CD4-positive, alpha-beta T cell treated with Interleukin-15 for 1 hour (primary cell): ENCODE data around the gene LMF2.
A peak's percentile ranks its signal among the peaks of the same experiment; 100 is the strongest.

Source experiments
- DNase-seq: peaks from one replicate; pipeline ENCODE4 v3.0.0-alpha.2; 2020

LMF2 gene

GRCh38 chr22:50481045-50481439 lies 26.5 kb downstream of the LMF2 start:
- no peak for DNase-seq

DNA sequence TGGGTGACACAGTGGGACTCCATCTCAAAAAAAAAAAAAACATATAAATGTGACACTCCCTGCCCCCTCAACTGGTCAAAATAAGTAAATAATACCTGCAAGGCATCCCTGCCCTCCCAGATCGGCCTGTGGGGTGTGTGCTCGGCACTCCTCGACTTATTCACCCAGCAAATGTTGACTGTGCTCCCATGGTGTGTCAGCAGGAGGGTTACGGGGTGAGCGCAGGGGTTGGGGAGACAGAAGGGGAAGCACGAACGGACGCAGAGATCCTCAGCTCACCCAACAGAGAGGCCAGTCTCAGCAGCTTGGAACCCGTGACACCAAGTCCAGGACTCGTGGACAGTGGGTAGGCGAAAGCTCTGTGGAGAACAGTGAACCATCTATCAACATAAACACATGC lies 27.8 kb downstream of the LMF2 start:
- DNase-seq: no peak

GRCh38 chr22:50477923-50478322 lies 29.6 kb downstream of the LMF2 start:
- DNase-seq: no peak

DNA sequence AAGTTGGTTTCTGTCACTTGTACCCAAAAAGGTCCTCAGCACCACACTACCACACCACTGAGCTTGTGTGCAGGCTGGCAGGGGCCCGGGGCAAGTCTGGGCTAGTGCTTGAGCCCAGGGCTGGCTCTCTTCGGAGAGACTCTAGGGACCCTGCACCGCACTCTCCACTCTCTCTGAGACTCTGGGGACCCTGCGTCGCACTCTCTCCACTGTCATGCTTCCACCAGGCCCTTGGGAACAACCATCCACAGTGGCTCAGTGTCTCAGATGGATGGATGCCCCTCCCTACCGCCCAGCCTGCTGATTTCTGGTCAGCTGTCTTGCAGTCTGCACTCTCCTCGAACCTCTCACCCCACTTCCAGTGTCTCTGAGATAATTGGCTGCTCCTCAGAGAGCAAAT lies 30.6 kb downstream of the LMF2 start:
- DNase-seq: no peak

DNA sequence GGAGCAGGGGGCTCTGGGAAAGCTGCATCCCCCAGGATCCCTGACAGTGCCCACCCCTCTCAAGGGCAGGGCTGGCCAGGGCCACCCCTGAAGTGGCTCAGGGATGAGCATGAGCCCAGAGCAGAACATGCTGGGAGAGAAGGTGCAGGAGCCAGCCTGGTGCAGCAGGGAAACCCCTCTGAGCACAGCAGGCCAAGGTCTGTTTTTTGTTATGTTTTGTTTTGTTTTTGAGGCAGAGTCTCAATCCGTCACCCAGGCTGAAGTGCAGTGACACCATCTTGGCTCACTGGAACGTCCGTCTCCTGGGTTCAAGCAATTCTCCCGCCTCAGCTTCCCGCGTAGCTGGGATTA lies 31.9 kb downstream of the LMF2 start:
- no peak for DNase-seq

DNA sequence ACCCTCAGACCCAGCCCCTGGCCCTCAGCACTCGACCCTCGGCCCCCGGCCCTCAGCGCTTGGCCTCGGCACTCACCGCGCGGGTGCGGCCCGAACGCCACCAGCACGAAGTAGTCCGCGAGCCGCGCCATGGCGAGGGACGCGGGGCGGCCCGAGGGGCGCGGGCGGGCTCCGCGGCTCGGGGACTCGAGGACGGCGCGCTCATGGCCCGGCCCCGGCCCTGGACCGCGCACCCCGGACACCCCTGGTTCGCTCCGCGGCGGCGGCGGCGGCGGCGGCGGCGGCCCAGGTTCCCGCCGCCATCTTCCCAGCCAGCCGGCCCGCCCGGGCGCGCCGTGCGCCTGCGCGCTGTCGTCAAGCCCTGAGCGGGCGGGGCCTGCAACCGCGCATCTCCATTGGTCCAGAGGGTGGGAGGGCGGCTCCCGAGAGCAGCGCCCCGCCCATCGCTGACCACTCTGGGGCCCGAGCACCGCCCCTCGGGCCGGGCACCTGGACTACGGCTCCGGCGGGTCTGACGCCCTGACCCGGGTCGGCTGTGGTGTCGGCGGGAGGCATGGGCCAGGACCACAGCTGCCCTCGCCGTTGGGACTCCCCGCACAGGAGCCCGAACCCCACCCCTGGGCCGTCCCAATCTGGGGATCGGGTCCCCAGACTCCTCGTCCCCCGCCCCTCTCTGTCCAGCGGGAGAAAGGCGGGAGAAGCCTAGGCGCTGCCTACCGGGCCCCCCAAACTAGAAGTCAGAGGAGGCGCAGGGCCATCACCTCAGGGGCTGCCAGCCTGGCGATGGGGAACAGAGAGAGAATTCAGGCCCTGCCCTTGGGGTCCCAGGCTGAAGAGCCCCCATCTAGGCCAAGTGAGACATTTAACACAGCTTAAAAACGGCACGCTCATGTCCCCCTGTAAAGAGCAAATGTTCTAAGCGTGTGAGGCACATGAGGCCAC lies 32.5 kb downstream of the LMF2 start, which contains the start of gene SBF1:
SBF1 (minus strand) TSS at position 326 of the 942 bp plus-strand sequence; CDS start at position 131, 195 bp downstream.
- DNase-seq: peak; percentile 88

DNA sequence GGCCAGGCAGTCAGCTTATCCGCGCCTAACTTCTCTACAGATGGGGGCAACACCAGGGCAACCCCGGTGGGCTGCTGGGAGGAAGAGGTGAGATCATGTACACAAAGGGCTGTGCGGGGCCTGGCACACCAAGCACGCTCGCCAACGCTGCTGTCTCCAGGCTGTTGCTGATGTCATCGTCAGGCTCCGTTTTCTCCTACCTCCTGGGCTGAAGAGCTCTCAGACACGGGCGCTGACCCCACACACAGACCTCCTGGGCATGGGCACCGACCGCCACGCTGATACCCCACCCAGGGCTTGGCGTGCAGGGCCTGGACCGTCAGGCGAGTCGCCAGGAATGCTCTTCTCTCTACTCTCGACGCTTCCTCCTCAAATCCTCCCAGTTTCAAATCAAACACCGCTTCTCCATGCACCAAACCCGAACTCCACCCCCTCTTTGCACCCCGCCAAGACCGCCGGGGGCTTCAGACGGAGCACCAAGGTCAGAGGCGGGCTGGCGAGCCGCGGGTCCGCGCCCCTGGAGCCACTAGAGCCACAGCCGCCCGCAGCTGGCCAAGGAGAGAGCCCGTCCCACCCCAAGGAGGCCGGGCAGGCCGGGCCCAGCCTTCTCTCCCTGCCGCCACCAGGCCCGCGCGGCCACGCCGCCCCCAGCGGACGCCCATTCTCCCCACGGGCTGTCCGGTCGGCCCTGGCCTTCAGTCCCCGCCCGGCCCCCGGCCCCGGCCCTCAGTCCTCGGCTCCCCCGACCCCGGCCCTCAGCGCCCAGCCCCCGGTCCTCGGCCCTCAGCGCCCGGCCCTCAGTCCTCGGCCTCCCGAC lies 33.4 kb downstream of the LMF2 start:
- no peak for DNase-seq

DNA sequence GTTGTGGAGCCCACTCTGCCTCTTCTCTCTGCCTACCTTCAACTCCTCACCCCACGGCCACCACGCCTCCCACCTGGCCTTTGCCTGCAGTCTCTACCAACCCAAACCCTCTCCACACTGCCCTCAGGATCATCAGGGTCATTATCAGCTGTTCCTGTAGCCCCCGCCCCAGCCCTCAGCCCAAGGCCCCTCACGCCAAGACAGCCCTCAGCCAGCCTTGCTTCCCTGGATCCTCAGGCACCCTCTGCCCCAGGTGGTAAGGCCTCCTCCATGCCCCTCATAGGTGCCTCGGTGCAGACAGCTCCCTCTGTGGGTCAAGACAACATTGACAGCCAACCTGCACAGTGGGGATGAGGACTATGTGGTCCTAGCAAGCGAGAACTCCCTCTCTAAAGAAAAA lies 34.4 kb downstream of the LMF2 start:
- peak; percentile 66 for DNase-seq

- no peak for DNase-seq
These were observed 35.5 kb downstream of the LMF2 start for GRCh38 chr22:50471962-50472361.

DNA sequence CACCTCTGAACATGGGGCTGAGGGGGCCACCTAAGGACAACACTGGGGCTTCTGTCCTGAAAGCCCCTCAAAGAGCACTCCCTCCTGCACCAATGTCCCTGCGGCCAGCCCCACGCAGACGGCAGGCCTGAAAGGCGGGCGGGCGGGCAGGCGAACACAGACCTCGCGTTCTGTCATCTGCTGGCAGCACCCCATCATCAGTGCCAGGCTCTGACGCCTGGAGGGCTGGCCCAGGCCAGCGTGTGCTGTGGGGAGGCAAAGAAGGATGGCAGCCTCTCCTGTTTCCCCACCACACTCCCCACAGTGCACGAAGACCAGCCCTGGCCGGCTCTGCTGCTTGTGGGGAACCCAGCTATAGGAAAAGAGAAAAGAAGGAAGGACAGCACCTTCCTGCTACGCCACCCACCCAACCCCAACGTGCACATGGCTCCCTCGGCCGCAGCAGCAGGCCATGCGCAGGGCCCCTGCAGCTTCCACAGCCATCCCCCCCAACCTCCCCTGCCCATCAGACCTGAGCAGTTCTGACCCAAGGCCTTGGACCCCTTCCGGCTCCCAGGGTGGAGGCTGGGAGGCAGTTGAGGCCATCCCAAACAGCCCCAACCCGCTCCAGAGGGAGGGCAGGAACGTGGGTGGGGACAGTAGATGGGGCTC lies 36.2 kb downstream of the LMF2 start:
- DNase-seq: no peak

DNA sequence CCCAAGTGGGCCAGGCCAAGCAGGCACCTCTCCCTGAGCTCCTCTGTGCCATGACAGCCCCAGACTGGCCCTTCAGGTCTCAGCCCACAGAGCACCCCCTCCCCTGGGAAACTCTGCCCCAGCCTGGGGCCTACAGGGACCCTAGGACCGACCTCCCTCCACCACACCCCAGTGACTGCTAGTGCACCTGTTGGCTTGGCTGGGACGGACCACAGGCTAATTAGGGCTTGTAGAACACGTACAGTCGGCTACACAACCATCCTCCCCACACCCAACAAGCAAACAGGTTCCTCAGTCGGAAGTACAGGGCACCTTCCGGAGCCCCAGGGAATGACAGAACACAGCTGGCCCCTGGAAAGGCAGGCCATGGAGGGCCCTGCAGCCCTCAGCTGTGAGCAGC lies 37.0 kb downstream of the LMF2 start:
- no peak for DNase-seq

- peak; percentile 99 for DNase-seq
These were observed 37.9 kb downstream of the LMF2 start for GRCh38 chr22:50469377-50470305.

DNA sequence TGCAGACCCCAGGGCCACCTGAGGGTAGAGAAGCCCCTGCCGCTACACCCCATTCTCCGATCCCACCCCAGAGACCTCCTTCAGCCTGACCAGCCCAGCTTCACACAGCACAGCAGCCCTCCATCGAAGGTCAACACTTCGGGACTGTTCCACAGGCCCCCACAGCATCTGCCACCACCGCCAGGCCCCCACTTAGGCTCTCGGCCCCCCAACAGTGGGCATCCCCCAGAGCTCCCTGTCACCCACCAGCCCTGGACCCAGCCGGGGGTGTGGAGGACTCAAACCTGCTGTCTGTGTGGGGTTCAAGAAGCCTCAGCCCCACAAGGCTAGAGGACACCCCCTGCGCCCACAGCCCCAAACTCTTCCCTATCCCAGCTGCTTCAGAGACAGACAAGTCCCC lies 38.9 kb downstream of the LMF2 start:
- no peak for DNase-seq

DNA sequence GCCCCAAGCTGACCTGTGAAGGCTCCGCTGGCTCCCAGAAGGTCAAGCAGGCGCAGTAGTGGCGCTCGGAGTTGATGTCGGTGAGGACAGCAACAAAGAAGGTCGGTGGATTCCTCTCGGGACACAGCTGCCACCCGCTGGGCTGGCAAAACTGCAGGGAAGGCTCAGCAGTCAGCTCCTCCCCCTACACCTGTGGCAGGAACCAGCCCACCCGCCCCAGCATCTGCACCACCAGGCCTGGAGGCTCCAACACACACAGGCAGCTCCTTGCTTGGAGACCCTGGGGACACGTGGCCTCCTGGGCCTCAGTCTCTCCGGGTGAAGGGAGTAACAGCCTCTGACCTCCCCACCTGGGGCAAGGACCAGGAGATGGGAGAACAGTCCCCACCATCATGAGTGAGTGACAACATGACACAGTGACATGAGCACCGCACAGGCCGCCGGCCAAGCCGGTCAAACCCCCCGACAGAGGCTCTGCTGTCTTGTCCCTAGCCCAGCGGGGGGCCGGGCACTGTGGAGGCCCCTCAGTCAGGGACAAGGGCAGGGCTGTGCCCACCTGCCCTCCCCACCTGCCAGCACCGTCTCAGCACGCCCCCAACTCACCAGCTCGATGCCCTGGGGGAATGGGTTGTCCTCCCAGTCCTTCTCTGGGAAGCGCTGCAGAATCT lies 39.6 kb downstream of the LMF2 start:
- DNase-seq: no peak

DNA sequence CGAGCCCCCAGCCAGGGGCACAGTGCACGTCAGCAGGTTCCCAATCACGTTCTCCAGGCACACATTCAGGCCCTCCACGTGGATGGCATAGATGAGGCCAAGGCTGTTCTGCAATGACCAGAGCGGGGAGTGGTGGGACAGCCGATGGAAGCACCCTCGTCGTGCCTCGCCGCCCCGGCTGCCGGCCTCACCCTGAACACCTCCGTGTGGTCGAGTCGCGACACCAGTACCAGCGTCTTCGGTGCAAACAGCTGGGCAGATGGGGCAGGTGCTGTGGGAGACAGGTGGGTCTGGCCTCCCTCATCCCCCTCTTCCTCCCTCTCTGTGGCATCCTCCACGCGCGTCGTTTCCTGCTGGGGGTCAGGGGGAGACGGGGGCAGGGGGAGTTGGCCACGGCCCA lies 40.2 kb downstream of the LMF2 start:
- no peak for DNase-seq

DNA sequence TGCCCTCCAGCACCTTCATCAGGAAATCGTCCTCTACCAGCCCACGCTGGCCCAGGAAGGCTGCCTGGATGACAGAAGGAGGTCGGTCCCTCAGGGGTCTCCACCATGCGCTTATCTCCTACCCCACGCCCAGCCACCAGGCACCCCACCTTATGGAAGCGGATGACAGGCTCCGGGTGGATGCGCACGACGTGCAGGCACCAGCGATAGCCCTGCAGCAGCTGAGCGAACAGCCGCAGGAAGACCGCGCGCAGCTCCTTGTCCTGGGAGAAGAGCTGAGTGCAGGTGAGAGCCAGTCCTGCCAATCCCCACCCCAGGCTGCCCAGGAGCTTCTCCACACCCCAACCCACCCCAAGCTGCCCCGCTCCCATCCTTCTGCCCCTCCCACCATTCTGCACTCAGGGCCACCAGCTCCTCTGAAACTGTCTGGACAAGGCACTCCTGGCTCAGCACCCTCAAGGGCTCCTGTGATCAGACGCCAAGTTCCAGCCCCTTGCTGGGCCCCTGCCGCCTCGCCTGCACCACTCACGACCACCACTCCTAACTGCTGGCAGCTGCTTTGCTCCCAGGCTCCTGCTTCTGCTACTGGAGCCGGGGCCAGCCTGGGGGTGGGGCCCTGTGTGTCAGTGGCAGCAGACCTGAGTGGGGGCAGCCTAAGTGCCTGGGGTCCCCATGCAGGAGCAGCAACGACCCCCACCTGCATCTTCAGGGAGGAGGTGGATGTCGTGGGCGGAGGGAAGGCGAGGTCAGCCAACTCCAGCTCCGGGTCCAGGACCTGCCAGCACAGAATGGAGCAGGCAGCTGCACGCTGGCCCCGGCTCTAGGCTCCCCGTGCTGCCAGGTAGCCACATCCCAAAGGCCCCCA lies 42.2 kb downstream of the LMF2 start:
- DNase-seq: no peak

- no peak for DNase-seq
These were observed 43.1 kb downstream of the LMF2 start for GRCh38 chr22:50464451-50464850.

GRCh38 chr22:50463188-50463900 lies 44.2 kb downstream of the LMF2 start:
- no peak for DNase-seq

GRCh38 chr22:50461979-50462540 lies 45.4 kb downstream of the LMF2 start:
- no peak for DNase-seq

DNA sequence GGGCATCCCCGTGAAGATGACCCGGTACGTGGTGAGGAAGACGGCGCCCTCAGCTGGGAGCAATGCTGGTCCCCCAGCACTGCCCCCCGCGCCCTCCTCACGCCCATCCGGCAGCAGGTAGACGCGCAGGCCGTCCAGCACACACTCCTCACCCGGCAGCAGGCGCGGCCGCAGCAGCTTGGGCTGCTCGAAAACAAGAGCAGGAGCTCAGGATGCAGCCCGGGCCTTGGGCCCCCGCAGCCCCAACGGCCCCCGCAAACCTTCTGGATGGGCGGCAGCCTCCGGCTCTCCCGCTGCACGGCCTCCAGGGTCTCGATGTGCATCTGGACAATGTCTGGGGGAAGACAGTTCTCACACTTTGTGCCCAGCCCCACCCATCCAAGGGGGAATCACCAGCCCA lies 46.0 kb downstream of the LMF2 start:
- no peak for DNase-seq
